Measurements from ENCODE around the gene CRBN.

CRBN gene

GRCh38 chr3:3149560-3149959 is 29.9 kb downstream of the CRBN start:
- TF ChIP-seq ZNF274 (IDR thresholded peaks at IDR 0.05; ENCODE audit: low read depth, low read length), result no peak
- H3K4me3 ChIP-seq (ENCODE audit: low read length), result no peak overlapping the region

GRCh38 chr3:3145831-3146230 is 33.7 kb downstream of the CRBN start:
- H3K4me3 ChIP-seq (ENCODE audit: low read length), result no peak overlapping the region
- TF ChIP-seq ZNF274 (IDR thresholded peaks at IDR 0.05; ENCODE audit: low read depth, low read length), result no peak

- TF ChIP-seq ZNF274 (IDR thresholded peaks at IDR 0.05; ENCODE audit: low read depth, low read length), result no peak
- H3K4me3 ChIP-seq (ENCODE audit: low read length), result no peak overlapping the region
These were observed 37.6 kb downstream of the CRBN start for GRCh38 chr3:3141939-3142338.

GRCh38 chr3:3137526-3137925 is 42.0 kb downstream of the CRBN start:
- TF ChIP-seq ZNF274 (IDR thresholded peaks at IDR 0.05; ENCODE audit: low read depth, low read length), result no peak
- no peak overlapping the region for H3K4me3 ChIP-seq (ENCODE audit: low read length)

- no peak overlapping the region for H3K4me3 ChIP-seq (ENCODE audit: low read length)
- TF ChIP-seq ZNF274 (IDR thresholded peaks at IDR 0.05; ENCODE audit: low read depth, low read length), result no peak
These were observed 44.6 kb downstream of the CRBN start for GRCh38 chr3:3134750-3135448.

- no peak overlapping the region for H3K4me3 ChIP-seq (ENCODE audit: low read length)
- no peak for TF ChIP-seq ZNF274 (IDR thresholded peaks at IDR 0.05; ENCODE audit: low read depth, low read length)
These were observed 46.0 kb downstream of the CRBN start for GRCh38 chr3:3133500-3133899.

GRCh38 chr3:3129579-3129978 is 49.9 kb downstream of the CRBN start:
- H3K4me3 ChIP-seq (ENCODE audit: low read length), result no peak overlapping the region
- no peak for TF ChIP-seq ZNF274 (IDR thresholded peaks at IDR 0.05; ENCODE audit: low read depth, low read length)

- peak overlapping the region; percentile 77 for H3K4me3 ChIP-seq (ENCODE audit: low read length)
- TF ChIP-seq ZNF274 (IDR thresholded peaks at IDR 0.05; ENCODE audit: low read depth, low read length), result no peak
These were observed 52.0 kb downstream of the CRBN start for GRCh38 chr3:3127432-3128010.

- H3K4me3 ChIP-seq (ENCODE audit: low read length), result peak within 1 kb of the TSS; percentile 80
- TF ChIP-seq ZNF274 (IDR thresholded peaks at IDR 0.05; ENCODE audit: low read depth, low read length), result no peak
These were observed 52.7 kb downstream of the CRBN start, which contains the start of gene TRNT1 for GRCh38 chr3:3126477-3127431. TSS of gene TRNT1 (plus strand) at chr3:3126940. CDS start at chr3:3129041, 2,101 bp downstream.

GRCh38 chr3:3125977-3126376 is 53.5 kb downstream of the CRBN start:
- peak overlapping the region; percentile 80 for H3K4me3 ChIP-seq (ENCODE audit: low read length)
- TF ChIP-seq ZNF274 (IDR thresholded peaks at IDR 0.05; ENCODE audit: low read depth, low read length), result no peak

GRCh38 chr3:3119393-3119851 is 60.1 kb downstream of the CRBN start:
- H3K4me3 ChIP-seq (ENCODE audit: low read length), result no peak overlapping the region
- no peak for TF ChIP-seq ZNF274 (IDR thresholded peaks at IDR 0.05; ENCODE audit: low read depth, low read length)

GRCh38 chr3:3117651-3118050 is 61.8 kb downstream of the CRBN start:
- no peak overlapping the region for H3K4me3 ChIP-seq (ENCODE audit: low read length)
- no peak for TF ChIP-seq ZNF274 (IDR thresholded peaks at IDR 0.05; ENCODE audit: low read depth, low read length)

GRCh38 chr3:3113042-3113709 is 66.3 kb downstream of the CRBN start:
- H3K4me3 ChIP-seq (ENCODE audit: low read length), result no peak overlapping the region
- no peak for TF ChIP-seq ZNF274 (IDR thresholded peaks at IDR 0.05; ENCODE audit: low read depth, low read length)

Measured in GM08714 (cell line).